Aorta (tissue), 5 donors: ENCODE results near the gene CLMN. TPM values are rescaled to one million over a fixed set of nuclear protein-coding genes. Genes with fewer than 3 reads are reported as not detected.

Experiments used
- ATAC-seq: fragments of 200-7000 bp; cut with Tn5 transposase; one replicate; pipeline ENCODE4 v1.9.1; 2022; ENCODE audit warnings: moderate library complexity; ENCODE audit not compliant: low FRiP score
- DNase-seq, 2 donors: peaks; one replicate each; pipeline ENCODE4 v3.0.0-alpha.2; 2020
- H3K27ac ChIP-seq, 2 donors: one replicate each; pipeline ENCODE4 v1.5.1; 2013; ENCODE audit warnings: low read length in 2 of 2, mild to moderate bottlenecking in 2 of 2, moderate library complexity in 2 of 2, control low read depth in 1 of 2, inconsistent platforms in 1 of 2, low read depth in 1 of 2
- H3K27me3 ChIP-seq, 2 donors: one replicate each; pipeline ENCODE4 v1.6.1; 2013; ENCODE audit warnings: control low read depth in 1 of 2, low read length in 1 of 2, mild to moderate bottlenecking in 1 of 2, moderate library complexity in 1 of 2; ENCODE audit not compliant: insufficient read depth in 2 of 2, control insufficient read depth in 1 of 2
- H3K36me3 ChIP-seq, 2 donors: one replicate each; pipeline ENCODE4 v1.6.1; 2013; ENCODE audit warnings: control low read depth in 1 of 2, low read length in 1 of 2, mild to moderate bottlenecking in 1 of 2; ENCODE audit not compliant: insufficient read depth in 2 of 2, control insufficient read depth in 1 of 2
- H3K4me1 ChIP-seq, 2 donors: one replicate each; pipeline ENCODE4 v1.6.1; 2013; ENCODE audit warnings: low read length in 2 of 2, control low read depth in 1 of 2, mild to moderate bottlenecking in 1 of 2, moderate library complexity in 1 of 2; ENCODE audit not compliant: insufficient read depth in 2 of 2, control insufficient read depth in 1 of 2
- H3K4me3 ChIP-seq, 2 donors: one replicate each; pipeline ENCODE4 v1.5.1; 2013; ENCODE audit warnings: low read length in 2 of 2, control low read depth in 1 of 2, mild to moderate bottlenecking in 1 of 2
- H3K9me3 ChIP-seq: one replicate; pipeline ENCODE4 v1.6.1; 2013; ENCODE audit warnings: mild to moderate bottlenecking, low read length; ENCODE audit not compliant: control insufficient read depth
- WGBS, 2 donors: extraction: QIAGEN DNeasy Blood & Tissue Kit; methylation state at CpG; one replicate each; pipeline ENCODE4 v1.1.7; 2013; 5-methylcytosine and 5-hydroxymethylcytosine counted together
- intact Hi-C, 2 donors: fragments of 100-400 bp; cut with DNase I; formaldehyde crosslinking; loops; one replicate each; pipeline versions ENCODE4 v1.14.2 to v1.15.0; 2022
- polyA plus RNA-seq, 2 donors: library from polyadenylated mRNA; stranded (reverse); fragments of 200-250 nt; gene quantifications; one replicate each; pipeline ENCODE4 v1.2.3, GENCODE V29; 2013
- total RNA-seq, 2 donors: library from RNA; stranded (reverse); fragmentation: NEBNext Ultra II Directional; extraction: Animal tissue kit (Norgen Biotek cat#: 25700); gene quantifications; one replicate each; pipeline ENCODE4 v1.2.1, GENCODE V29; 2021
- donor health status: healthy with polysubstance abuse.
- donor health status: Bipolar disorder and iron deficiency.
- donor health status: DM: no; HTN: no; CAD: no.
- donor health status: DM: no; HTN: no; CAD: no.
- donor health status: DM: yes; HTN: yes; CAD: no.

The CLMN gene
- total and polyA plus RNA-seq, 4 donors, result 3.9 to 18.3 (median 11.0) TPM

GRCh38 chr14:95305145-95305544 is 14.6 kb downstream of the CLMN start:
- ATAC-seq (no peak), DNase-seq (peak in 1 of 2 donors; percentile 35)
- Histone ChIP-seq H3K4me1 (no peaks in the 10 kb centered on the region), H3K4me3 (no peak overlapping the region), H3K27me3 (no peaks in the 10 kb centered on the region), H3K36me3 (no peaks in the 10 kb centered on the region), H3K27ac (no peak overlapping the region), H3K9me3 (no peaks in the 10 kb centered on the region)
- intact Hi-C loops, result no loop called here
- WGBS, 2 donors, result 93 to 94% methylated on average over 7 of the region's 7 CpGs

GRCh38 chr14:95304342-95304741 is 15.4 kb downstream of the CLMN start:
- ATAC-seq (no peak), DNase-seq (peak in 1 of 2 donors; percentile 14)
- H3K27ac ChIP-seq, result no peak overlapping the region
- no peak overlapping the region for H3K4me3 ChIP-seq
- intact Hi-C loops, result no loop called here
- H3K4me1 ChIP-seq, result no peaks in the 10 kb centered on the region
- no peaks in the 10 kb centered on the region for H3K36me3 ChIP-seq
- 41 to 61% methylated on average over 3 of the region's 3 CpGs for WGBS, 2 donors
- no peaks in the 10 kb centered on the region for H3K9me3 ChIP-seq
- no peaks in the 10 kb centered on the region for H3K27me3 ChIP-seq

GRCh38 chr14:95303552-95303951 is 16.2 kb downstream of the CLMN start:
- DNase-seq, result peak in 1 of 2 donors; percentile 10
- Histone ChIP-seq H3K4me3 (no peak overlapping the region), H3K9me3 (no peaks in the 10 kb centered on the region), H3K27ac (no peak overlapping the region), H3K4me1 (no peaks in the 10 kb centered on the region), H3K27me3 (no peaks in the 10 kb centered on the region), H3K36me3 (no peaks in the 10 kb centered on the region)
- intact Hi-C loops, result no loop called here
- ATAC-seq, result no peak
- 58 to 69% methylated on average over 4 of the region's 4 CpGs for whole genome bisulfite sequencing, 2 donors

GRCh38 chr14:95302667-95303506 is 16.8 kb downstream of the CLMN start:
- Histone ChIP-seq H3K27ac (no peak overlapping the region), H3K36me3 (no peaks in the 10 kb centered on the region), H3K4me1 (no peaks in the 10 kb centered on the region), H3K27me3 (no peaks in the 10 kb centered on the region), H3K9me3 (no peaks in the 10 kb centered on the region), H3K4me3 (no peak overlapping the region)
- whole genome bisulfite sequencing, 2 donors, result 75 to 78% methylated on average over 10 of the region's 10 CpGs
- DNase-seq (peak in 1 of 2 donors; percentile 73), ATAC-seq (no peak)
- intact Hi-C loops, result no loop called here

- no peaks in the 10 kb centered on the region for H3K4me1 ChIP-seq
- intact Hi-C loops, result no loop called here
- H3K27ac ChIP-seq, result no peak overlapping the region
- DNase-seq (no peak), ATAC-seq (no peak)
- no peaks in the 10 kb centered on the region for H3K27me3 ChIP-seq
- H3K9me3 ChIP-seq, result no peaks in the 10 kb centered on the region
- WGBS, 2 donors, result 94 to 95% methylated on average over 6 of the region's 6 CpGs
- no peak overlapping the region for H3K4me3 ChIP-seq
- H3K36me3 ChIP-seq, result no peaks in the 10 kb centered on the region
Observed at GRCh38 chr14:95301527-95302187, 18.1 kb downstream of the CLMN start.

GRCh38 chr14:95300697-95301526 is 18.8 kb downstream of the CLMN start:
- 84 to 88% methylated on average over 8 of the region's 8 CpGs for WGBS, 2 donors
- DNase-seq, result no peak
- H3K36me3 ChIP-seq, result no peaks in the 10 kb centered on the region
- intact Hi-C loops, result no loop called here
- no peaks in the 10 kb centered on the region for H3K27me3 ChIP-seq
- H3K27ac ChIP-seq, result no peak overlapping the region
- no peak overlapping the region for H3K4me3 ChIP-seq
- no peaks in the 10 kb centered on the region for H3K4me1 ChIP-seq
- H3K9me3 ChIP-seq, result no peaks in the 10 kb centered on the region
- ATAC-seq, result no peak

GRCh38 chr14:95300002-95300696 is 19.6 kb downstream of the CLMN start:
- H3K27ac ChIP-seq, result no peak overlapping the region
- intact Hi-C loops, result no loop called here
- ATAC-seq, result no peak
- WGBS, 2 donors, result 81 to 83% methylated on average over 12 of the region's 12 CpGs
- H3K36me3 ChIP-seq, result no peaks in the 10 kb centered on the region
- no peaks in the 10 kb centered on the region for H3K4me1 ChIP-seq
- no peaks in the 10 kb centered on the region for H3K27me3 ChIP-seq
- no peak overlapping the region for H3K4me3 ChIP-seq
- DNase-seq, result no peak
- no peaks in the 10 kb centered on the region for H3K9me3 ChIP-seq

GRCh38 chr14:95299271-95299670 is 20.4 kb downstream of the CLMN start:
- Histone ChIP-seq H3K4me3 (no peak overlapping the region), H3K27me3 (no peaks in the 10 kb centered on the region), H3K27ac (no peak overlapping the region), H3K36me3 (no peaks in the 10 kb centered on the region), H3K9me3 (no peaks in the 10 kb centered on the region), H3K4me1 (no peaks in the 10 kb centered on the region)
- WGBS, 2 donors, result 90 to 91% methylated on average over 5 of the region's 5 CpGs
- DNase-seq (no peak), ATAC-seq (no peak)
- intact Hi-C loops, result no loop called here
